Mucosa of stomach (tissue), 1 donor: ENCODE measurements around the gene WNT8B.
A peak's percentile ranks its signal among the peaks of the same experiment; 100 is the strongest.

Experiments used
- H3K27me3 ChIP-seq: one replicate; pipeline ENCODE4 v1.7.0; 2013; ENCODE audit warnings: mild to moderate bottlenecking, low read length; ENCODE audit not compliant: control insufficient read depth, insufficient read depth
- H3K36me3 ChIP-seq: one replicate; pipeline ENCODE4 v1.7.0; 2013; ENCODE audit warnings: low read length; ENCODE audit not compliant: control insufficient read depth, insufficient read depth
- H3K4me1 ChIP-seq: one replicate; pipeline ENCODE4 v1.7.0; 2013; ENCODE audit warnings: mild to moderate bottlenecking, low read length; ENCODE audit not compliant: control insufficient read depth, insufficient read depth
- H3K4me3 ChIP-seq: one replicate; pipeline ENCODE4 v1.7.0; 2013; ENCODE audit warnings: low read length
- H3K9ac ChIP-seq: one replicate; pipeline ENCODE4 v1.7.0; 2013; ENCODE audit warnings: mild to moderate bottlenecking, low read length, moderate library complexity
- H3K9me3 ChIP-seq: one replicate; pipeline ENCODE4 v1.7.0; 2013; ENCODE audit warnings: mild to moderate bottlenecking, low read length, moderate library complexity; ENCODE audit not compliant: control insufficient read depth
- donor health status: Pancreatic carcinoma.

WNT8B gene

DNA sequence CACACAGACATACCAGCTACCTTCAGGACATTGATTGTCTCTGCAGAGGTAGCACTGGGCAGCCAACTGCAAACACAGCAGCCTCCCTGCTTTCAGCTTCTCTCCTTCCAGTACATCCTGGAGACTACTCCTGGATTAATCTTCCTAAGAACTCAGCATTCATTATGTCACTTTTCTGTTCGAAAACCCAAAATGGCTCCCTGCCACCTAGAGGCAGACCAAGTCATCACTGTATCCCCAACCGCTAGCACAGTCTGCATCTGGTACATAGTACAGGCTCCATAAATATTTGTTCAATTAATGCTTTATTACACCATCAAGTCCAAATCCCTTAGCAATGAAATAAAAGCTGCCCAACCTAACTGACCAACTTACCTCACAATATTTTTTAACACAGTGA lies 61.8 kb downstream of the WNT8B start:
- no peaks in the 10 kb centered on the region for H3K9me3 ChIP-seq
- peaks cover 5% of the 10 kb centered on the region for H3K27me3 ChIP-seq
- H3K4me1 ChIP-seq = peaks cover 8% of the 10 kb centered on the region
- H3K4me3 ChIP-seq = no peak overlapping the region
- no peak overlapping the region for H3K9ac ChIP-seq
- no peaks in the 10 kb centered on the region for H3K36me3 ChIP-seq

DNA sequence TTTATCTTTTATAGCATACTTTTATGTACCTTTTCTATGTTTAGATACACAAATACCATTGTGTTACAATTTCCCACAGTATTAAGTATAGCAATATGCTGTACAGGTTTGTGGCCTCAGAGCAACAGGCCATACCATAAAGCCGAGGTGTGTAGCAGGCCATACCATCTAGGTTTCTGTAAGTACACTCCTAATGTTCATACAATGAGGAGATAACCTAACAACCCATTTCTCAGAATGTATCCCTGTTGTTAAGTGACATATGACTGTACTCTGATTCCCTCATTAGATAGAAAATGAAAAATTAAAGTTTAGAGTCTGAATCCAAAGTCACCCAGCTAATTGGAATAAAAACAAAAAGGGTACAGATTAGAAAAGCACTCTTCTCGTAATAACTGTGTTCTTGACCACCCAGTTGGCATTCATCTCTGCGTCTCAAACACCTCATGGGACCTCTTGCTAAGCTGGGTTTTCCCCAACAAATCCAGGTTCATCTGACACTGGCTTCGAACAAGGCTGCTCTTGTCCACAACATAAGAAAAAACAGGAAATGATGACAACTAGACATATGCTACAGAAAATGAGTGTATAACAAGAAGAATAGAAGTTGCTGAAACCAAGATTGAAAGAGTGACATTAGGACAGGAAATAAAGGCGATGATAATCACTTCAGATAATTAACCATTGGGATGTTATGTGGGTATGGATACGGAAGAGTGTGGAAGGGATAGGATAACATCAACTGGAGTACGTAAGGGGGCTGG lies 65.5 kb downstream of the WNT8B start:
- peak overlapping the region; percentile 81 for H3K4me3 ChIP-seq
- no peaks in the 10 kb centered on the region for H3K36me3 ChIP-seq
- H3K9ac ChIP-seq = peak overlapping the region; percentile 92
- H3K9me3 ChIP-seq = no peaks in the 10 kb centered on the region
- peaks cover 10% of the 10 kb centered on the region for H3K4me1 ChIP-seq
- H3K27me3 ChIP-seq = no peaks in the 10 kb centered on the region

GRCh38 chr10:100528921-100529474 lies 66.2 kb downstream of the WNT8B start:
- Histone ChIP-seq H3K9me3 (no peaks in the 10 kb centered on the region), H3K4me1 (peaks cover 10% of the 10 kb centered on the region), H3K9ac (peak overlapping the region; percentile 92), H3K4me3 (peak overlapping the region; percentile 81), H3K27me3 (no peaks in the 10 kb centered on the region), H3K36me3 (no peaks in the 10 kb centered on the region)

DNA sequence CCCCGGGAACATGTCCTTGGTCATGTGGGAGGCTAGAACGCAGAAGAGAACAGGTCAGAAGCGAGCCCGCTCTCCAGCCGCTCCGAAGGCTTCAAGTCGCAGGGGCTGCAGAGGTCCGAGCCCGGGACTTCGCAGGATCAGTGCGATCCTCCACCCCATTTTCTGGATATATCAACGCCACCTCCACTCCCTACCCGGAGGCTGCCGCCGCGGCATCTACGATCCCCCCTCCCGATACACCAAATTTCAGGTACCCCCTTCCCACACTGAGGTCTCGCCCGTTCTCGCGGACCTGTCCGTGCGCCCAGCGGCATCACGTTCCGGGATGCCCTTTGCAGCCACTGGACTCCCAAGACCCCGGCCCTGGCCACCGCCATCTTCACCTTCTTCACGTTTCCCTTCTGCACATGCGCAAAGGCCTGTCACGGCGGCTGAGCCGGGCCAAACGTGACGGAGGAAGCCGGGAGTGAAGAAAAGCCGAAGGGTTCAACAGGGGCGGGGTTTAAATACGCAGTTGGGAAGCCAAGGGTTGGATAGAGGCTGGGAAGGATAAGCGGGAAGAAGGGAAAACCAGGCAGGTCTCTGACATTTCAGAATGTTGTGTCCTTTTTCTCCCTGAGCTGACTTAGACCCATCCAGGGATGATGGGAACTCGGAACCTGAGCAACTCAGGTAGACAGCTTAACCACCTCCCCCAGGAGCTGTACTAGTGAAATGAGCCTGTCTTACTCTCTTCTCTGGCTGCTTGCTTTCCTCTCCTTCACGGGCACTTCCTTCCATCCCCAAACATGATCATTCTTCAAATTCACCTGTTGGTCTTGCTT lies 66.9 kb downstream of the WNT8B start, which contains the start of gene NDUFB8:
NDUFB8 (minus strand) TSS at position 397 of the 824 bp plus-strand sequence; CDS start at position 377, 20 bp downstream.
- Histone ChIP-seq H3K27me3 (no peaks in the 10 kb centered on the region), H3K9me3 (no peaks in the 10 kb centered on the region)

DNA sequence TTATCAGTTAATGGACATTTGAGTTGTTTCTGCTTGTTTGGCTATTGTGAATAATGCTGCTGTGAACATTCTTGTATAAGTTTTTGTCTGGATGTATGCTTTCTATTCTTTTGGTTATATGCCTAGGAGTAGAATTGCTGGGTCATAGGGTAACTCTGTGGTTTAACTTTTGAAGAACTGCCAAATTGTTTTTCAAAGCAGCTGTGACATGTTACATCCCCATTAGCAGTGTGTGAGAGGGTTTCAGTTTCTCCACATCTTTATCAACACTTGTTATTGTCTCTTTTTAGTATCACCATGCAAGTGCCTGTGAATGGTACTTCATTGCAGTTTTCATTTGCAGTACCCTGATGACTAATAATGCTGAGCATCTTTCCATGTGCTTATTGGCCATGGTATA lies 69.0 kb downstream of the WNT8B start:
- H3K36me3 ChIP-seq = no peaks in the 10 kb centered on the region
- H3K4me3 ChIP-seq = no peak overlapping the region
- H3K27me3 ChIP-seq = no peaks in the 10 kb centered on the region
- no peak overlapping the region for H3K9ac ChIP-seq
- H3K4me1 ChIP-seq = peaks cover 15% of the 10 kb centered on the region
- no peaks in the 10 kb centered on the region for H3K9me3 ChIP-seq

More for the DNA sequence above, 66.9 kb downstream of the WNT8B start, which contains the start of gene NDUFB8:
- Histone ChIP-seq H3K36me3 (no peaks in the 10 kb centered on the region), H3K4me3 (peak within 1 kb of the TSS; percentile 81), H3K4me1 (peaks cover 10% of the 10 kb centered on the region), H3K9ac (peak within 1 kb of the TSS; percentile 92)
